H54 (cell line): ENCODE measurements around the gene RELB.
"Not testable (repeated sequence)": the region's sequence is repeated elsewhere in the genome, so short reads cannot be mapped to it uniquely, and the experiment has no call there.

Source experiments
- DNase-seq: peaks from one replicate; pipeline ENCODE4 v3.0.0; 2011; ENCODE audit warnings: low spot score, mixed read lengths; ENCODE audit not compliant: insufficient read length
- FAIRE-seq: peaks from 3 replicates; lab custom pipeline; 2011; peaks lifted over from hg19 to GRCh38; lab: Jason Lieb, UNC
- POLR2A ChIP-seq: IDR thresholded peaks from 2 replicates; pipeline ENCODE4 v1.6.1; 2011; ENCODE audit warnings: low read depth, mild to moderate bottlenecking, low read length

Gene RELB

GRCh38 chr19:45001087-45001739, at the start of gene RELB:
RELB (plus strand) TSS chr19:45001464; CDS start chr19:45001580, 116 bp downstream.
- FAIRE-seq = no peak
- peak; percentile 91 for DNase-seq
- TF ChIP-seq POLR2A = no peak

GRCh38 chr19:44954278-44954648, 47.0 kb upstream of the RELB start:
- FAIRE-seq = no peak
- DNase-seq = no peak
- TF ChIP-seq POLR2A = no peak

- DNase-seq (peak; percentile 92), FAIRE-seq (peak; percentile 41)
- peak; percentile 54 for TF ChIP-seq POLR2A
These were observed 46.4 kb upstream of the RELB start, which contains the start of gene CLPTM1 for GRCh38 chr19:44954649-44955504. CLPTM1 (plus strand) TSS chr19:44955380; CDS start chr19:44955396, 16 bp downstream.

- FAIRE-seq (no peak), DNase-seq (no peak)
- no peak for TF ChIP-seq POLR2A
These were observed 45.5 kb upstream of the RELB start for GRCh38 chr19:44955505-44956439.

GRCh38 chr19:44957526-44957925, 43.7 kb upstream of the RELB start:
- TF ChIP-seq POLR2A = no peak
- FAIRE-seq (no peak), DNase-seq (no peak)

- DNase-seq = no peak
- no peak for TF ChIP-seq POLR2A
- no peak for FAIRE-seq
These were observed 43.2 kb upstream of the RELB start for GRCh38 chr19:44958090-44958489.

GRCh38 chr19:44959691-44960090, 41.6 kb upstream of the RELB start:
- TF ChIP-seq POLR2A = no peak
- DNase-seq (no peak), FAIRE-seq (no peak)

GRCh38 chr19:44960906-44961728, 40.1 kb upstream of the RELB start:
- DNase-seq (no peak), FAIRE-seq (no peak)

GRCh38 chr19:44961821-44962220, 39.4 kb upstream of the RELB start:
- no peak for DNase-seq
- TF ChIP-seq POLR2A = no peak
- FAIRE-seq = no peak

More at GRCh38 chr19:44960906-44961728, 40.1 kb upstream of the RELB start:
- TF ChIP-seq POLR2A = no peak

GRCh38 chr19:44968118-44968517, 33.1 kb upstream of the RELB start:
- TF ChIP-seq POLR2A = no peak
- DNase-seq (no peak), FAIRE-seq (no peak)

- TF ChIP-seq POLR2A = no peak
- FAIRE-seq (no peak), DNase-seq (no peak)
These were observed 32.6 kb upstream of the RELB start for GRCh38 chr19:44968670-44969069.

GRCh38 chr19:44969437-44969836, 31.8 kb upstream of the RELB start:
- FAIRE-seq (no peak), DNase-seq (no peak)
- no peak for TF ChIP-seq POLR2A

- DNase-seq, FAIRE-seq: not testable (repeated sequence)
These were observed 29.8 kb upstream of the RELB start for GRCh38 chr19:44971451-44971850.

- DNase-seq = no peak
- no peak for TF ChIP-seq POLR2A
- no peak for FAIRE-seq
These were observed 28.5 kb upstream of the RELB start for GRCh38 chr19:44972802-44973201.
